ENCODE data around the gene KBTBD8. TPM values are rescaled to one million over a fixed set of nuclear protein-coding genes. Genes with fewer than 3 reads are reported as not detected.

KBTBD8 gene
- total RNA-seq, 1 experiment from 2014 or later, result 2.0 TPM

DNA sequence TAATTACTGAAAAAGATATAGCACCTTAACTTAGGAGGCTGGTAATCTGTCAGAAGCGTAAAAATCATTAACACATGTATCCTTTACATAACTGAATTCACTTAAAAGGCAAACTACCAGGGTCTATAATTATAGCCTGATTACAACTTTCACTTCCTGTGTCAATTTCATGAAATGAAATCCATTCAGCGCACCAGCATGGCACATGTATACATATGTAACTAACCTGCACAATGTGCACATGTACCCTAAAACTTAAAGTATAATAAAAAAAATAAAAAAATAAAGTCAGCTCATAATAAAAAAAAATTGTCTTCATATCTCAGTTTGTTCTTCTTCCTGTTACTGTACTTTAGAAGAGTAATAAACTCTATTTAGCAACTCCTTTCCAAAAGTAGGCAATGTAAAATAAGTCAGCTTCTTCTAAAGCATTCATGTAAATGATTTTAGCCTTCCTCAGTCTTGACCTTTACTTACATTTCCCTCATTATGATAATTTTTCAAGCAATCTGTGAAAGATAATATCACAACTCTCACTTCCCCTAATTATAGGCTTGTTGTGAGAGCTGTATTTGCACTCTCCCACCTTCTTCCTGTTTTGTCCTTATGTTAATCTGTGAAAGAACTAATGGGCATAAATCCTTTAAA is 50.1 kb downstream of the KBTBD8 start:
- no peak for TF ChIP-seq EZH2 (IDR thresholded peaks at IDR 0.05; ENCODE audit: borderline replicate concordance, low read depth, low read length, poor library complexity, severe bottlenecking)
- TF ChIP-seq, protein P1, sequence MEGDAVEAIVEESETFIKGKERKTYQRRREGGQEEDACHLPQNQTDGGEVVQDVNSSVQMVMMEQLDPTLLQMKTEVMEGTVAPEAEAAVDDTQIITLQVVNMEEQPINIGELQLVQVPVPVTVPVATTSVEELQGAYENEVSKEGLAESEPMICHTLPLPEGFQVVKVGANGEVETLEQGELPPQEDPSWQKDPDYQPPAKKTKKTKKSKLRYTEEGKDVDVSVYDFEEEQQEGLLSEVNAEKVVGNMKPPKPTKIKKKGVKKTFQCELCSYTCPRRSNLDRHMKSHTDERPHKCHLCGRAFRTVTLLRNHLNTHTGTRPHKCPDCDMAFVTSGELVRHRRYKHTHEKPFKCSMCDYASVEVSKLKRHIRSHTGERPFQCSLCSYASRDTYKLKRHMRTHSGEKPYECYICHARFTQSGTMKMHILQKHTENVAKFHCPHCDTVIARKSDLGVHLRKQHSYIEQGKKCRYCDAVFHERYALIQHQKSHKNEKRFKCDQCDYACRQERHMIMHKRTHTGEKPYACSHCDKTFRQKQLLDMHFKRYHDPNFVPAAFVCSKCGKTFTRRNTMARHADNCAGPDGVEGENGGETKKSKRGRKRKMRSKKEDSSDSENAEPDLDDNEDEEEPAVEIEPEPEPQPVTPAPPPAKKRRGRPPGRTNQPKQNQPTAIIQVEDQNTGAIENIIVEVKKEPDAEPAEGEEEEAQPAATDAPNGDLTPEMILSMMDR (conservative IDR thresholded peaks at IDR 0.05; ENCODE audit: low read depth, low read length), result no peak
- Histone ChIP-seq H3K9me3 (ENCODE audit: low read depth, low read length, poor library complexity, severe bottlenecking) (no peaks in the 10 kb centered on the region), H3K4me3 (ENCODE audit: low read depth, low read length, poor library complexity, severe bottlenecking) (no peak overlapping the region), H3K27ac (ENCODE audit: low read depth, low read length, poor library complexity, severe bottlenecking) (no peak overlapping the region), H3K36me3 (ENCODE audit: insufficient read depth, low read length, poor library complexity, severe bottlenecking) (no peaks in the 10 kb centered on the region), H3K27me3 (replicated peaks; ENCODE audit: insufficient read depth, low read depth, low read length, poor library complexity) (no peaks in the 10 kb centered on the region), H3K4me1 (ENCODE audit: insufficient read depth, low read length, poor library complexity, severe bottlenecking) (no peaks in the 10 kb centered on the region)
- POLR2A ChIA-PET (ENCODE audit: low non-redundant PET), result interaction anchor here (0.6 kb wide), 1 partner anchor 1626 kb away, joined by 4 read pairs; no protein-coding TSS in a partner anchor
- no TSS peak for BruUV-seq (replicated peaks)
- intact Hi-C loops (cut with micrococcal nuclease; ENCODE audit: unreplicated experiment), result no loop called here
- CTCF ChIA-PET, result no interaction called here
- DNase-seq (ENCODE audit: low spot score), result peak; percentile 5

DNA sequence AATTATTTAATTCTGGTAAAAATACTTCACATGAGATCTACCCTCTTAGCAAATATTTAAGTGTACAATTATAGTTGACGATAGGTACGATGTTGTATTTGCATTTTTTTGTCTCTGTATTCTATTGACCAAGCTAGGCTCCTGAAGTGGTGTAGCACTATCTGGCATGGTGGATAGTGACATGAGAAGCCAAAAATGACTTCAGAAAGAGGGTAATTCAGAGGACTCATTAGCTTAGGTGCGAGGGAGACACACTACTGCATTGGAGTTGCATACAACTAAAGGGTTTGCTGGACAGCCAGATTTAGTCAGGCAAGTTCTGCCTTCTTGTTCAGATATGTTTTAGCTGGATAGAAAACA is 50.6 kb downstream of the KBTBD8 start:
- TF ChIP-seq EZH2 (IDR thresholded peaks at IDR 0.05; ENCODE audit: borderline replicate concordance, low read depth, low read length, poor library complexity, severe bottlenecking), result no peak
- TF ChIP-seq, protein P1 (conservative IDR thresholded peaks at IDR 0.05; ENCODE audit: low read depth, low read length), result no peak
- Histone ChIP-seq H3K27ac (ENCODE audit: low read depth, low read length, poor library complexity, severe bottlenecking) (no peak overlapping the region), H3K4me1 (ENCODE audit: insufficient read depth, low read length, poor library complexity, severe bottlenecking) (no peaks in the 10 kb centered on the region), H3K27me3 (replicated peaks; ENCODE audit: insufficient read depth, low read depth, low read length, poor library complexity) (no peaks in the 10 kb centered on the region), H3K36me3 (ENCODE audit: insufficient read depth, low read length, poor library complexity, severe bottlenecking) (no peaks in the 10 kb centered on the region), H3K4me3 (ENCODE audit: low read depth, low read length, poor library complexity, severe bottlenecking) (no peak overlapping the region), H3K9me3 (ENCODE audit: low read depth, low read length, poor library complexity, severe bottlenecking) (no peaks in the 10 kb centered on the region)
- CTCF ChIA-PET, result no interaction called here
- POLR2A ChIA-PET (ENCODE audit: low non-redundant PET), result no interaction called here
- DNase-seq (ENCODE audit: low spot score), result no peak
- BruUV-seq (replicated peaks), result no TSS peak
- intact Hi-C loops (cut with micrococcal nuclease; ENCODE audit: unreplicated experiment), result no loop called here

DNA sequence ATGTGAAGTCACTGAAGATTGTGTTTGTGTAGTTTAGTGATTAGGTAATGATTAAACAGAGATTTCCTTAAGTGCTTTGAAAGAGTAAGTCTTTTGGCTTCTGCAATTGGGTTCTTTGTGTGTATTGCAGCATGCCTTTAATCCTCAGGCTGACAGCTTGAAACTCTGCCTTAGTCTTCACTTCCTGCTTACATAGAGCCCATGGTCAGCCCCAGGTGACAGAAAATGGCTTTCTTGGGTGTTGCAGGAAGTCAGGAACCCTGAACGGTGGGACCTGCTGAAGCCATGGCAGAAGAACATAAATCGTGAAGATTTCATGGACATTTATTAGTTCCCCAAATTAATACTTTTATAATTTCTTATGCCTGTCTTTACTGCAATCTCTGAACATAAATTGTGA is 61.3 kb downstream of the KBTBD8 start:
- Histone ChIP-seq H3K36me3 (ENCODE audit: insufficient read depth, low read length, poor library complexity, severe bottlenecking) (no peaks in the 10 kb centered on the region), H3K27ac (ENCODE audit: low read depth, low read length, poor library complexity, severe bottlenecking) (no peak overlapping the region), H3K9me3 (ENCODE audit: low read depth, low read length, poor library complexity, severe bottlenecking) (no peaks in the 10 kb centered on the region), H3K27me3 (replicated peaks; ENCODE audit: insufficient read depth, low read depth, low read length, poor library complexity) (no peaks in the 10 kb centered on the region), H3K4me1 (ENCODE audit: insufficient read depth, low read length, poor library complexity, severe bottlenecking) (no peaks in the 10 kb centered on the region), H3K4me3 (ENCODE audit: low read depth, low read length, poor library complexity, severe bottlenecking) (no peak overlapping the region)
- TF ChIP-seq EZH2 (IDR thresholded peaks at IDR 0.05; ENCODE audit: borderline replicate concordance, low read depth, low read length, poor library complexity, severe bottlenecking), result no peak
- TF ChIP-seq, protein P1 (conservative IDR thresholded peaks at IDR 0.05; ENCODE audit: low read depth, low read length), result no peak
- intact Hi-C loops (cut with micrococcal nuclease; ENCODE audit: unreplicated experiment), result no loop called here
- BruUV-seq (replicated peaks), result no TSS peak
- DNase-seq (ENCODE audit: low spot score), result no peak
- ChIA-PET CTCF (no interaction called here), POLR2A (ENCODE audit: low non-redundant PET) (no interaction called here)
